Stimulated activated CD4-positive, alpha-beta T cell treated with anti-CD3 and anti-CD28 coated beads, Interleukin-15, amount 100 ng/mL, for 48 hours (primary cell): ENCODE data around the gene BTG4.

Experiments
- DNase-seq, 2 donors: peaks; one replicate each; pipeline ENCODE4 v3.0.0-alpha.2; 2020; ENCODE audit warnings: low read depth in 2 of 2

BTG4 gene

GRCh38 chr11:111494040-111494439, 18.1 kb downstream of the BTG4 start:
- no peak for DNase-seq

- no peak for DNase-seq
Measured at GRCh38 chr11:111490496-111490895, 21.7 kb downstream of the BTG4 start.

DNA sequence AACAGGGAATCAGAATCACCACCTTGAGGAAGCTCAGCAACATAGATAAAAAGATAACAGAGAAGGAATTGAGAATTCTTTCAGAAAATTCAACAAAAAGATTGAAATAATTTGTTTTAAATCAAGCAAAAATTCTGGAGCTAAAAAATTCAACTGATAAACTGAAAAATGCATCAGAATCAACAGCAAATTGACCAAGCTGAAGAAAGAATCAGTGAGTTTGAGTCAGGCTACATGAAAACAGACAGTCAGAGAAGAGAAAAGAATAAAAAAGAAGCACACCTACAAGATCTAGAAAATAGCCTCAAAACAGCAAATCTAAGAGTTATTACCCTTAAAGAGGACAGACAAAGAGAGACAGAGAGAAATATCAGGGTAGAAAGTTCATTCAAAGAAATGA, 28.8 kb downstream of the BTG4 start:
- no peak for DNase-seq

DNA sequence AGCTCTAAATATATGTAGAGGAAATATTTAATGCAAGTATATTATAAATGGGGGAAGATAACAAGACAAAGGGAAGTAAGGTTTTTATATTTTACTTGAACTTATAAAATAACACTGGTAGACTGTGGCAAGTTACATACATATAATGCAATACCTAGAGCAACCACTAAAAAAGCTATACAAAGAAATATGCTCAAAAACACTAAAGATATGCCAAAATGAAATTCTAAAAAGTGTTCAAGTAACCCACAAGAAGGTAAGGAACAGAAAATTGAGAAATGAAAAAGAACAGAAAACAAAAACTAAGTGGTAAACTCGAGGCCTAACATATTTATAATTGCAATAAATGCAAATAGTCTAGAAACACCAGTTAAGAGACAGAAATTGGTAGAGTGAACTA, 32.5 kb downstream of the BTG4 start:
- no peak for DNase-seq

DNA sequence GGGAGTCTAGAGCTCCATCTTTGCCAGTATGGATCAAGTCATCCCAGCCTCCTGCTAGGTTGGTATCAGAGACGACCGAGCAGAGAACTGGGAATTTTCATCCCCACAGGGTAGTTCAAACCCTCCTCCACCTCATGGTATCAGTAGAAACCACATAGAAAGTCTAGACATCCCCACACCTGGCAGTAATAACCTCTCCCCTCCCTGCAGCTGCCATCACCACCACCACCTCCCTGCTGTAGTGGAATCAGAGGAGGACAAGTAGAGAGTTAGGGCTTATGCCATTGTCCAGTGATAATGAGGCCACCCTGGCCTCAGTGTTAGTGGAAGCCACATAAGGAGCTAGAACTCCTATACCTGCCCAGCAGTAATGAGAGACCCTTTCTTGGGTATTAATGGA, 34.3 kb downstream of the BTG4 start:
- no peak for DNase-seq

DNA sequence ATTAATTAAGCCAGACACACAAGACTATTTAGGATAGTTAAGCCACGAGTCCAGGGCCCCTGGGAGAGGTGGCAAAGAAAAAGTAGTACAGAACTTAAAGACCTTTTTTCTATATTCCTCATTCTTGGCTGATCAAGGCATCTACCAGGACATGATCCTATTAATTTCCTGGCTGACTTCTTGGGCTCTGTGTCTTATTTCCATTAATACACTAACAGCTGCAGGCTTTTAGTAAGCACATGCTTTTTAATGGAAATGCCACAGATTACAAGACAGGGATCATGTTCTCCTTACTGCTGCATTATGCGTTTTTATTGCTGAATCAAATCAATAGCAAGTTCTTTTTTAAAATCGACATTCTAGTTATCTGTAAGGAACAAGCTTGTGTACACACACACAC, 35.2 kb downstream of the BTG4 start:
- DNase-seq: no peak

DNA sequence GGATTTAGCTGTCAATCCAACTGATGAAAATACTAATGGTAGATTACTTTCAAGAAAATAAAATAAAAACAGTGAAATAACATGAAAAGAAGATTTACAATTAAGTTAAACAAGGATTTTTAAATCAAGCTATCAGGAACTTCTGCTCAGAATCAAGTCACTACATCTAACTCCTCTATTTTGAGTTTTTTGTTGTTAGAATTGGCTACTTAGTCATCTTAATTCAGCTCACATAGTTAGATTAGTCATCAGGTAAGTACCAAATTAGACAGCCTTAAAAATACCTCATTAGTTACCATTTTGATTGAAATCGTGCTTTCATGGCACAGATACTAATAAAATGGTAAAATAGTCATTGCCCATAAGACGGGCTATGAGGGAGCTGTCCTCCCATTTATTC, 35.8 kb downstream of the BTG4 start:
- DNase-seq: no peak

GRCh38 chr11:111474432-111474831, 37.8 kb downstream of the BTG4 start:
- DNase-seq: no peak

DNA sequence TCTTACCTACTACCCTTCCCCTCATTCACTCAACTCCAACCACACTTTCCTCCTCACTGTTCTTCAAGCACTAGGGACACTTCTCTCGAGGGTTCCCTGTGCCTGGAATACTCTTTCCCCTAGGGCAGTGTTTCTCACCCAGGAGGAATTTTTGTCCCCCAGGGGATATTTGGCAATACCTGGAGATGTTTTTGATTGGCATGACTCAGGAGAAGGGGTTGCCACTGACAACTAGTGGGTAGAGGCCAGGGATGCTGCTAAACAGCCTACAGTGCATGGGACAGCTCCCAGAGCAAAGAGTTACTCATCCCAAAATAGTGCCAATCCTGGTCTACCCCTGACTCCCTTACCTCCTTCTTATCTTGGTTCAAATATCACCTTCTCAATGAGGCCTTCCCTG, 40.0 kb downstream of the BTG4 start:
- DNase-seq: no peak

- no peak for DNase-seq
Measured at GRCh38 chr11:111469200-111469599, 43.0 kb downstream of the BTG4 start.

DNA sequence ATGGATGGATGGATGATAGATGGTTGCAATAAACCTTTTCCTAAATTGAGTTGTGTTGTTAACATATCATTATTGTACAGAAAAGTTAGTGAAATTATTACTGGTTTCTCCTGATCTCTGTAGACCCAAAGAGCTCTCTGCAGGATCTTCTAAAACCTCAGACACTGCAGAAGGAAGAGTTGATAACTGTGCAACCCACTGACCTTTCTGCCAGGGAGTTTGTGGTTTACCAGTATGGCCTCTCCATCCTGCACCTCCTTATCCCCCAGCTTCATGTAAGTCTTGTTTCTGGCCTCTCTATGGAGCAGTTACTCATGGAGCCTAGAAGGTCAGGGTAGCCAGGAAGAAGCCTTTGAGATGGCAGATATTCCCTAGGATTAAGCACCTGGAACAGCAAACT, 45.6 kb downstream of the BTG4 start:
- no peak for DNase-seq

DNA sequence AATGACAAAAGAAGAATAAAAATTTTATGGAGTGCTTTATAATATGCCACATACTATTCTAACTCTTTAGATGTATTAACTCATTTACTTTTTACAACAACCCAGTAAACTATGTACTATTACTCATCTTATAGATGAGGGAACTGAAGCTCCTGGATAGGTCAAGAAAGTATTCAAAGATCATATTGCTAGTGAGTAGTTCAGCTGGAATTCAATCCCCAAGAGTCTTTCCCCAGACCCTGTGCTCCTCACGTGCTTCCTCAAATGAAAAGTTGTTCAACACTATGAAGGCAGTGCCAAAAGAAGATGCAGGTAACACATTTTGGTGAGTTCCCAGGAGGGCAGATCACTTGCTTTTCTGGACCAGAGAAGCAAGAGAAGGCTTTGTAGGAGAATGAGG, 46.8 kb downstream of the BTG4 start:
- DNase-seq: no peak

DNA sequence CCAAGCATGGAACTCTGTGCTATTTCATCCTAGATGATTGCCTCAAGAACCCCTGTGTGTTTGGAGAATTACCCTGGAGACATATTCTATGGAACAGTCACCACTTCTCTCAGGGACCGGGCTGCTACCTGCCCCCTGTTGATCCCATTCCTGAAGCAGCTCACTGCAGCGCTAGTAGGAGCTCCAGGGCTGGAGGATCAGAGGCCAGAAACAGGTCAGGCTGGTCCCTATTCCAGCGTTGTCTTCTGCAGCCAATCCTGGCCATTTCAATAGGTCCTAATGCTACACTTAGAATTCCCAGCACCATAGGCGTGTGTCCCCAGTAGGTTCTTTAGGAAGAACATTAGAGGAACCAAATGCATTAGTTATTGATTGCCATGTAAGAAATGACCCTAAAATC, 48.9 kb downstream of the BTG4 start:
- no peak for DNase-seq

- no peak for DNase-seq
Measured at GRCh38 chr11:111462329-111462728, 49.9 kb downstream of the BTG4 start.

DNA sequence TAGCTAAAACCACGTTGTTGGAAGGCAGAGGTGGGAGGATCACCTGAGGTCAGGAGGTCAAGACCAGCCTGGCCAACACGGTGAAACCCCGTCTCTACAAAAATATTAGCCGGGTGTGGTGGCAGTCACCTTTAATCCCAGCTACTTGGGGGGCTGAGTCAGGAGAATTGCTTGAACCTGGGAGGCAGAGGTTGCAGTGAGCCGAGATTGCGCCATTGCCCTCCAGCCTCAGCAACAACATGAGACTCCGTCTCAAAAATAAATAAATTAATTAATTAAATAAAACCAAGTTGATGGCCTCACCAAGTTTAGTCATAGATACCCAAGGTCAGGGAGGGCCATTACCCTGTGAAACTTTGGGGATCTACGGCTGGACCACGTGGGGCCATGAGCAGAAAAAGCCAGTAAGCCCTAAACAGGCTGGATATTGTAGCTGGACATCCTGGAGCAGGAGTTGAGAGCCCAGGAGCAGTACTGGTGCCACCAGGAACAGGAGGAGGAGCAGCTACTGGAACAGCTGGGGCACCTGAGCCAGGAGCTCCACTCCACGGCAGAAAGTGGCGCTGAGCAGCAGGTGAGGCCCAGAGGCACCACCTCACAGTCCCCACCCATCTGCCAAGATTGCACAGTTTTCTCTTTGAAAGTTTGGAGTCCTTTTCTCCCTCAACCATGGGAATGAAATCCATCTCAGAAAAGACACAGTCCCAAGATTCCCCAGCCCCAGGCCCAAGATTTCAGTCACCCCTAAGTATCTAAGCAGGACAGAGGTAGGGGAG, 50.5 kb downstream of the BTG4 start:
- no peak for DNase-seq

DNA sequence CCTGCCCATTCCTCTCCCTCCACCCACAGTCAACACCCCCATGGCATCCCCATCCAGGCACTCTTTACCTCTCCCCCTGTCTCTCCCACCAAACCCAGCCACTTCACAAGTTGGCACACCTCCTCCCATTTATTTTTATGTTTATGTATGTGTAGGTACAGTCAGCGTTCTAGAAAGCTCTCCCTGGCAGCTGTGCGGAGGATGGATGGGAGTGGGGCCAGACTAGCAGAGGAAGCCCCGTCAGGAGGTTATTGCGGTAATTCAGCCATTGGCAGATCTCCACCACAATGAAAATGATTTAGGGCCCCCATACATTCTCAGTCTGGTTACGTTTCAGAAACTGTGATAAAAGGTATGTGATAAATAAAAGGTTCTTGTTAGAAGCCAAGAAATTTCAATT, 51.3 kb downstream of the BTG4 start:
- no peak for DNase-seq

- no peak for DNase-seq
Measured at GRCh38 chr11:111460340-111460739, 51.8 kb downstream of the BTG4 start.

GRCh38 chr11:111459506-111460270, 52.5 kb downstream of the BTG4 start:
- DNase-seq: no peak

DNA sequence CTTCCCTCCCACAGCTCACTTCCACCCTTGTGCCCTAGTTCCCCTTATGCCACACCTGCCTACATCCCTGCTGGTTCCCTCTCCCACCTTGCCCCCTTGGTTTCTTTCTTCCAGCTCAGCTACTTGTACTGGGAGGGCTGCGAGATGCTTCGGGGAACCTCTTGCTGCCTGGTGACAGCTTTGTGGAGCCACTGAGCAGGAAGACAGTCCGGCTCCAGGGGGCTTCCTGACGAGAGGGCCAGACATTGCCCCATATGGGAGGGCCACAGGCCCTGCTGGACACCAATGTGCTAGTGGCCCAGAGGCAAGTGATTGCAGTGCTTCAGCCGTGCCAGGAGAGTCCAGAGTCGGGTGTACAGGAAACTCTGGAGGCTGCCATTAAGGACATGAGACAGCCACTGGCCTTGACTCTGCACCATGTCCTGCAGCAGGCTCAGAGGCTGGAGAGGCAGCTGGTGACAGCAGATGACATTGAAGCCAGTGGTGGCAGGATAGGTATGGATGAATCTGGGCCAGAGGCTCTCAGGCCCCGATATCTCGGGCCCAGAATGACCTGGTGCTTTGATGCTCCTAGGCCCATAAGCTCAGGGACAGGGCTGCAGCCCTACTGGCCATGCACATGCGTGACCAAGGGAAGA, 54.3 kb downstream of the BTG4 start:
- DNase-seq: no peak

GRCh38 chr11:111456859-111457730, 55.1 kb downstream of the BTG4 start:
- no peak for DNase-seq

GRCh38 chr11:111456086-111456858, 55.9 kb downstream of the BTG4 start:
- no peak for DNase-seq
